T-helper 2 cell treated with Interferon-gamma antibody and Interleukin-4, amounts not matched to agents 100 ng/mL and 5 ng/mL, for 36 hours (primary cell): ENCODE results near the gene PREX1. TPM values are rescaled to one million over a fixed set of nuclear protein-coding genes. Genes with fewer than 3 reads are reported as not detected.

Experiments used
- intact Hi-C: fragments of 100-400 bp; cut with micrococcal nuclease; formaldehyde crosslinking; loops from one replicate; pipeline ENCODE4 v1.15.1; 2023
- total RNA-seq: library from RNA; stranded (reverse); gene quantifications from 2 replicates; pipeline ENCODE4 v1.2.3, GENCODE V29; 2022

The PREX1 gene
- total RNA-seq, 1 donor from 2014 or later = 53.0 TPM

DNA sequence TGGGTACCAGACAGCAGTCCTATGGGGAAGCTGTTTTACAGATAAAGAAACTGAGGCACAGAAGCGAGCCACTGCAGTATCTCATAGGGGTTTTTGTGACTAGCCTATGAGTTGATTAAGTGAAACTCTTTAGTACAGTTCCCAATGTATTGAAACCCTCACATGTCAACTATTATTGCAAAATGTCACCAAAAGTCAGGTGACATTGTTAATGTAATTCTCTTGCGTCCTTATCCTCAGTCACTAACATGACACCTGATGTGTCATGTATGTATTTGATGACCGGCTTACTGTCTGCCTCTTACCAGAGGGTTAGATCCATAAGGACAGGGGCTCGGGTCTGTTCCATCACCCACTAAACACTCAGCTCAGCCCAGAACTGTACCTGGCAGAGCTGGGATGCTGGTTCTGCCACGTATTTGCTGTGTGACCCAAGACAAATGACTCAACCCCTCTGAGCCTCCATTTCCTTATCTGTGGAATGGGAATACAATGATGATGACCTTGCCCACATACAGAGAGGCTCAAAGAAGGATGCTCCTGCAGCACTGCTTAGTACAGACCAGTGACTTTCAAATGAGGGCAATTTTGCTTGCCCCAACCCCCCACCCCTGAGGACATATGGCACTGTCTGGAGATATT, 32.9 kb downstream of the PREX1 start:
- intact Hi-C loops = no loop called here

DNA sequence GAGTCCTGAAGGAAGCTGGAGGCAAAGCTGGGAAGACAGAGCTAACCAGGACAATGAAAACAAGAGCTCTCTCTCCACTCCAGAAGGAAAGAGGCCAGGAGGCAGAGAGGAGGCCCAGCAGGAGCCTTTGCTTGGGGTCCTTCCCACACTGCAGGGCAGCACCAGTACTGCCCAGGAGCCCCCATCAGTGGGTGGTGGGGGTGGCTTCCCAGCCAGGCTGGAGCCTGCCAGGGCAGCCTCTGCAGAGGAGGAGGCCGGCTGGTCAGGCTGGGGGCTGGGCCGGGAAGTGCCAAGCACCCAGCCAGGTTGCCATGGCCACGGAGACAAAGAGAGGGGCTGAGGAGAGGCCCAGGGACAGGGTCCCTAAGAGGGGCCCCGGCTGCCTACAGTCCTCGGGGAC, 33.4 kb downstream of the PREX1 start:
- intact Hi-C loops = no loop called here

DNA sequence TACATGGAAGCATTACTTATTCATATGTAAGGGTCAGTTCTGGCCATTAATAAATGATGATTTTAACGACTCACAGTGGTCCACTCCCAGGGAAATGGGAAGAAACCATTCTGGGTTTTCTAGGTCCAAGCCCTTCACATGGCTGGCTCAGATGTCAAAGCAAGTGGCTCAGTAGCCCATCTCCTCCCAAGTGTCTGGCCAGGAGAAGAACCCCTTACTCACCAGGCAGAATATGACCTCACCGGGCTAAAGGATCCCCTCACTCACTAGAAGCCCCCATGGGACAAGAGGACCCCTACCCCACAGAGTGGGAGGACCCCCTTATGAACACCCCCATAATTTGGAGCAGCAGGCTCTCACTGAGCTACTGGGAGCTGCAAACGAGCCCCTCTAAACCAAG, 34.0 kb downstream of the PREX1 start:
- intact Hi-C loops = no loop called here

DNA sequence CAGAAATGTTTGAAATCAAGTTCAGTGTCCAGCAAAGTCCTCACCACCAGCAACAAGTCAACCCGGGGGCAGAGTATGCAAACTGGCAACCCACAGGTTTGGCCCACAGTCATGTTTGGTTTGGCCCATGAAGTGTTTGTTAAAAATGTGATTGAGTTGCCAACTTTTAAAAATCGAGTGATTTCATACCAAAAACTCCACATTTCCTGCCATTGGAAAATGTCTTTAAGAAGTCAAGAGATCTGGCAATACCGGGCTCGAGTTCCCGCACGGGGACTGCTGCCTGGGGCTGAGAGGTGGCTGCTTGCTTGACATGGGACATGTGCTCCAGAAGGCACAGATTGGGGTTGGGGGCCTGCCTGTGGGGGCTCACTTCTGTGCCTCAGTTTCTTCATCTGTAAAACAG, 36.1 kb downstream of the PREX1 start:
- intact Hi-C loops = no loop called here

DNA sequence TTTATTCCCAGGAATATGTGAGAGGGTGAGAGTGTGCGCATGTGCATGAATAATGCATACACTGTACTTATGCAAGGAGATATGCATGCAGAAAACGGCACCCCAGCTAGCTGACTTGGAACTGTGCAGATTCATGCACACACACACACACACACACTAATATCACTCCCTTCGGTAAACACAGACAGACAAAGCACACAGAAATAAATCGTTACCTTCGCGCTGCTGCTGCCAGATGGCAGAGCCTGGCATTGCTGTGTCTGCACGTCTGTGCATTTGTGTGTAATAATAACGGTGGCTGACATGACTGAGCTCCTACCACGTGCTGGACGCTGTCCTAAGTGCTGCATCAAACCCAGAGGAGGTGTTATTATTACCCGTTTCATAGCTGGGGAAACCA, 36.8 kb downstream of the PREX1 start:
- intact Hi-C loops = no loop called here

DNA sequence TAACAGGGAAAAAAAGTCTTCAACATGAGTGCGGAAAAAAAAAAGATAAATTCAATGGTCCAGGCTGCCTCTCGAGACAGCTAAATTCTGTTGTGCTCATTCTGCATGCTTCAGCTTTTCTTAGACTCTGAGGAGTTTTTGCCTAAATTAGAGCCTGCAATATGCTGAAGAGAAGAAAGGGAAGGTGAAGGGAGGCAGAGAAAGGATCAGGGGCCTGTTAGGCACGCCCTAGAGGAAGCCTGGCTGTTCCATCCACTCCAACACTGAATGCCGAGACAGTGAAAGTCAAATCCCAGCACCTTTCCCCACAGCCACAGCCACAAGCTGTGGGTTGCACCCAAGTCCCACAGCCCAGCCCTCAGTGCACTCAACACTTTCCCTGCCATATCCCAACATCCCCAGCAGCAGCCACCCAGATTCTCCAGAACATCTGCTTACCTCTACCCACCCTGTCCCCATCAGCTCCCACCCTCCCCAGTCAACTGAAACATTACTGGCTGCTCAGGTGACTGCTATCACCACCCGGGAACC, 37.3 kb downstream of the PREX1 start:
- intact Hi-C loops = no loop called here

DNA sequence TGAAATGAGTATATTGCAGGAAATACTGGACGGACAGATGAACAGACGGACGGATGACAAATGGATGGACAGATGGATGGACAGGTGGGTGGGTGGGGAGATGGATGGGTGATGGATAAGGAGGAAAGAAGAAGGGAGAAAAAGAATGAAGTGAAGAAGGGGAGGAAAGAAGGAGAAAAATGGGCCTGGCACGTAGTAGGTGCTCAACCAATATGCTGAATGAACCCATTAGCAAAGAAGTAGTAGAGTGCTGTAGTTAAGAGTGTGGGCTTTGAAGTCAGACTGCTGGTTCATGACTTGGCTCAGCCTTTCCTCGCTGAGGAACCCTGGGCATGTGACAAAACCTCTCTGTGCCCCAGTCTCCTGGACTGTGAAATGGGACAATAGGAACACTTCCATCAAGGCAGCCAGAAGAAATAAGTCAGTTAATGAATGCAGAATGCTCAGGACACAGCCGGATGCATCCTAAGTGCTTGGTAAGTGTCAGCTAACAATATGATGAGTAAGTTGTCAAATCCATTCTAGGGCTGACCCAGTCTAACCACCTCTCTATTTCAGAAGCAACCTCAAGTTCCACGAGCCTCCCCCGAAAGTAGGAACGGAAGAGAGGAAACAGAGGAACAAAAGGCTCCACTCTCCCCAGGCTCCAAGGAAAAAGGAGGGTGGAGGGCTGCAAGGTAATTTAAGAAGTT, 37.9 kb downstream of the PREX1 start:
- intact Hi-C loops = no loop called here

DNA sequence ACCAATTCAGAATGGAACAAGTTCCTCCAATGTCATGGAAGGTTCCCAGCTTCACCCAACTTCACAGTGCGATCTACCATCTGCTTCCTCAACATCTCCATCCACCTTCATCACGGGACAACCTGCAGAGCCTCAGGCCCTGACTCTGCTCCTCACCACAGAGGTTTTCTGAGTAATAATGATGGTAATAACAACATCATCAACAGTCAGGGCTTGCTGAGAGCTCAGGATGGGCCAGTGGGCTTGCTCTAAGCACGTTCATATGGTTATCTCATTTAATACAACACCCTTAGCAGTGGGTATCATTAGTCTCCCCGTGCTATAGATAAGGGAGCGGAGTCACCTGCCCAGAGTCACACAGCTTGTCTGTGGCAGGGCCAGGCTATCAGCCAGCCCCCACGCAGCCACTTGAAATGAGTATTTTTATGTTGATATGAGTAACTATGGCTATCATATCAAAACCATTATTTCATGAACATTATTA, 38.6 kb downstream of the PREX1 start:
- intact Hi-C loops = no loop called here

DNA sequence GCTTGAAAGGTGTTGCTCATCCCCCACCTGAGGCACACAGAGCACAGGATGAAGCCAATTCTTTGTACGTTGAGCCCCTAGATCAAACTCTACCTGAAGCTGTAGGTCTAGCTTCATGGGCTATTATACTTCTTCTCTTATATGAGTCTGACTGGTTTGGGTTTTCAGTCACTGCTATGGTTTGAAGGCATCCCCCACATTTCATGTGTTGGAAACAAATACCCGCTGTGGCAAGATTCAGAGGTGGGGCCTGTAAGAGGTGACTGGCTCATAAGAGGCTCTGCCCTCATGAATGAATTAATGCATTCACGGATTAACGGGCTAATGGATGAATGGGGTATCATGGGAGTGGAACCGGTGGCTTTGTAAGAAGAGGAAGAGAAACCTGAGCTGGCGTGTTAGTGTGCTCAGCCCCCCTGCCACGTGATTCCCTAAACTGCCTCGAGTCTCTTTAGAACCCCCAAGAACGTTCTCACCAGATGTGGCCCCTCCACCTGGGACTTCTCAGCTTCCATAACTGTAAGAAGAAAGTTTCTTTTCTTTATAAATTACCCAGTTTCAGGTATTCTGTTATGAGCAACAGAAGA, 39.2 kb downstream of the PREX1 start:
- intact Hi-C loops = no loop called here

DNA sequence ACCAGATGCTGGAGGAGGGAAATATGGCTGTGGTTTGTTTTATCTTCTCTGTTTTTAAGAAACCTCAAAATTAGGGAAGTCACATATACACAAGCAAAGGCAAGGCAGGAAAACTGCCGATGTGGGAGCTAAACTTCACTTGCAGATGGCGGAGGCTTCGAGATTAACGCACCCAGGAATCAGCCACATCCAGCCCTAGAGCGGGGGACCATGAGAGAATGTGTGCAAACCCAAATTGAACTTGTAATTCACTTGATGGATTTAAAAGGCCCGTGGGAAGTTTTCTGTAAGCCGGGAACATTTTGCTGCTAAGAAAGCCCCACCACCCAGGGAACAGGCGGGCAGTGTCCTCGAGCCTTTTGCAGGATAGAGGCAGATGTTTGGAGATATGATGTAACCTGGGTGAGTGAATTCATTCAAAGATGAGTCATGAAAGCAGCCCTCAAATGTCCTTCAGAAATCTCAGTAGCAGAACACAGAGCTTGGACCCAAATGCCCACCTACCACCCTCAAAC, 39.9 kb downstream of the PREX1 start:
- intact Hi-C loops = no loop called here

DNA sequence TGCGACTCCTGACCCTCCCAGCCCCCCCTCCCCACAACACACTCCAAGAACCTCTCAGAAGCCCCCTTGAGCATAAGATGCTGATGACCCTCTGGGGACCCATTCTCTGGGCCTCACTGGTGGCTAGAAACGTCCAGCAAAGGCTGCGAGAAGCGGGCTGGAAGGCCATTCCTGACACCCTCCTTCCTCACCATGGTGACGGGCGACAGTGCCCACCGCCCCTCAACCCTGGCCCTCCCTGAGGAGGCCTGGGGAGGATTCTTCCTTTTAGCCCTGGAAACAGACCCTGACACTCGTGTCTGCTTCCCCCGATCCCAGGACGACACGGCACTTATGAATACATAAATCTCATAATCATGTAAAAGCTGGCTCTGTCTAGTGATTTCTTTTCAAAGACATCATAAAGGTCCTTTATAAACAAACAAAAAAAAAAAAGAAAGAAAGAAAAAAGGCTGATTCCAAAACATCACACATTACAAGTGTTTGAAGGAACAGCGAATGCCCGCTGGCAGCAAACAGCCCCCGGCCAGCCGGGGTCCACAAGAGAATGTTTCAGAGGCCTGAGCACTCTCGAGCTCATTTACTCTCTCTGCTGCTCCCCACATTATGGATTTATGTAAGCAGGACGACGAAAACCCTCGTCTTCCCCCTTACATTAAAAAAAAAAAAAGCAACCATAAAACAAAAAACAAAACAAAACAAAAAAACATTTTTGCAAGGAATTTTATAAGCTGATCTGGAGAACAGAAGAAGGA, 40.7 kb downstream of the PREX1 start:
- intact Hi-C loops = no loop called here

DNA sequence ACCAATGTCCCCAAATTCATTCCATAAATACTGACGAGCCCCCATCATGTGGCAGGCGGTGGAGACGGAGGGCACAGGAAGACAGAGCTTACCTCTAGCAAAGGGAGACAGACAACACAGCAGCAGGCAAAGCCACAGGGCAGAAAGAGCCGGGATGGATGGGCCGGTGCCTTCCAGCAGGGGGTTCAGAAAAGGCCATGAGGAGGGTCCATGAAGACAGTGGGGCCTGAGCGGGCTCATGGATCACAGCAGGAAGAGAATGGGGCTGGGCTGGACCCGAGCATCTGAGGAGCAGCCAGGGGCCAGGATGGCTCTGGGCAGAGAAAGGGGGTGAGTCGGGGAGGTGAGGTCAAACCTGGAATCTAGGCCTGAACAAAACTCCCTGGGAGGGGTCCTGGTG, 42.0 kb downstream of the PREX1 start:
- intact Hi-C loops = no loop called here

DNA sequence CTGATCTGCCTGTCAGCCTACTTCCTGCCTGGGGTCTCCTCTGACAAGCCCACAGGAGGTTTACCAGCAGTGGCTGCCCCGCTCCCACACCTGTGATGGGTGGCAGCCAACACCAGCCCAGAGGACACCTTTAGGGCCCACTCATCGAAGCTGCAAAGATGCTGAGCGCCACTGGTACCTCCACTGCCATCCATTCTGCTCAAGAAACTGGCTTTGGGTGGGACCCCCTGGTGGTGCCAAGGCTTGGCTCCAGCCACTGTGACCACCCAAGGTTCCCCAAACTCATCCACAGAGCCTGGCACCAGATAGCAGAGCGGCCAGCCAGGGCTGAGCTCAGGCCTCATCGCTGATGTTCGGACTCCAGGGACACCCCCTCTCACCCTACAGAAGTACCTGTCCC, 42.5 kb downstream of the PREX1 start:
- intact Hi-C loops = no loop called here

DNA sequence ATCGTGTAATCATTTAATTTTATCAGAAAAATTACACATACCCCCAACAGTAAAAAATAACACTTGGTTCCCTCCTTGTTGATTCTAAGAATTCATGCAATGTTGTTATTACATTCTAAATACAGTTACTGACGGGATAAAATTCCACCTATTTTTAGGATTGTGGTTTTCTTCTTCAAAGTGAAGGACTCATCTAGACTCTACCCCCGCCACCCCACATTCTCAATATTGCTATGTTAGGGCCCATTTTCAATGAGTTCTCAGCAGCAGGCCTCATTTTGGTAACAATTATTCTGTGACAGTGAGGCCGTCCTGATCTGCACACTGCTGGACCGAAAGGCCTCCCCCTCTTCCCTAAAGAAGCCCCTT, 43.5 kb downstream of the PREX1 start:
- intact Hi-C loops = loop anchor here (5.0 kb wide), 1 partner anchor 47 kb away; no protein-coding TSS in a partner anchor

DNA sequence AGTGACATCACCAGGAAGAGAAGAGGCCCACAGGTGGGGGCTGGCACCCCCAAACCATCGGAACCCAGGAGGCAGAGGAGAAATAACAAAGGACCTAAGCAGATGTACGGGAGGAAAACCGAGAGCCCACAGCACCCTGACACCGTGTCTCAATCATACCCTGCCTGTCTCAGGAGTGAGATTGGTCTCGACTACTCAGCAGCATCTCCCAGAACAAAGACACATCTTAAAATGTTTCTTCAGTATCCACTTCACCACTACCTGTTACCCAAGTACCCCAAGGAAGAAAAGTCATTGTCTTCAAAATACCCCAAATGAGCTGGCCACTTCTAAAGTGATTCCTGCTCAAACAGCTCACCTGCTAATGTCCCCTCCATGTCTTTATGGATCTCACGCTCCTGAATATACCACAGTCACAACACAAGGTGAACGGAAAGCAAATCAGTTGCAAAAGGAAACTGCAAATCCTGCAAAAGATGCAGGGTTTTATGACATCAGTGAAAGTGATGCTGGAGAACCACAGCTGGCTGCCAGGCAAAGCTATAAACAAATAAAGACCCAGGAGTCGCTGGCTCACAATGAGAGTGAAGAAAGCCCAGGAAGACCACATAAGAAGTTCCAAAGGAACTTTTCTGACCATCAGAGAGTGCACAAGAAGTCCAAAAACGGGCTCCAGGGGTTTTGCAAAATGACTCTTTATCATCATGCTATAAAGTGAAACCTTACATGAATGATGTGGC, 44.1 kb downstream of the PREX1 start:
- intact Hi-C loops = loop anchor here (2.0 to 5.0 kb wide), 2 partner anchors 15 to 46 kb away; no protein-coding TSS in a partner anchor

DNA sequence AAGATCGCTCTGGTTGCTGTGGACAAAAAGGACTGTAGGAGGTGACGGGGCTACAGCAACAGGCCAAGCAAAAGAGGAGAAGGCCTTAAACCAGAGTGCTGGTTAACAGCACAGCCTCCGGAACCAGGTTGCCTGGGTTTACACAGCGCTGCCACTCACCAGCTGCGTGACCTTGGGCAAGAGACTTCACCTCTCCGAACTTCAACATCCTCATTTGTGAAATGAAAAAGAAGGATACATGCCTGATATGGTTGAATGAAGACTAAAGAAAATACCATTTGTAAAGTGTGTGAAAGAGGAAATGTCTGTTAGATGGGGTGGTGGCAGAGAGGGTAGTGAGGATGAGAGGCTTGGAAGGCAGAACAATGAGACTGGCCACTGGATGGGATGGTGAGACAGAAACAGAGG, 44.9 kb downstream of the PREX1 start:
- intact Hi-C loops = loop anchor here (2.0 to 5.0 kb wide), 2 partner anchors 14 to 46 kb away; no protein-coding TSS in a partner anchor

DNA sequence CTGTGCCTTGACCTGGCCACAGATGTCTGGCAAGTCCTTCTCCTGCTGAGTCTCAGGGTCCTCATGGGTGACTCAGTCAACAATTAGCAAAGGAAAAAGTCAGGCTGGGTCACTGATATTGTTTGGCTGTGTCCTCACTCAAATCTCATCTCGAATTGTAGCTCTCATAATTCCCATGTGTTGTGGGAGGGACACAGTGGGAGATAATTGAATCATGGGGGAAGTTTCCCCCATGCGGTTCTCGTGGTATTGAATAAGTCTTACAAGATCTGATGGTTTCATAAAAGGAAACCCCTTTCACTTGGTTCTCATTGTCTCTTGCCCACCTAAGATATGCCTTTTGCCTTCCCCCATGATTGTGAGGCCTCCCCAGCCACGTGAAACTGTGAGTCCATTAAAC, 45.7 kb downstream of the PREX1 start:
- intact Hi-C loops = loop anchor here (2.0 to 5.0 kb wide), 2 partner anchors 13 to 45 kb away; no protein-coding TSS in a partner anchor

DNA sequence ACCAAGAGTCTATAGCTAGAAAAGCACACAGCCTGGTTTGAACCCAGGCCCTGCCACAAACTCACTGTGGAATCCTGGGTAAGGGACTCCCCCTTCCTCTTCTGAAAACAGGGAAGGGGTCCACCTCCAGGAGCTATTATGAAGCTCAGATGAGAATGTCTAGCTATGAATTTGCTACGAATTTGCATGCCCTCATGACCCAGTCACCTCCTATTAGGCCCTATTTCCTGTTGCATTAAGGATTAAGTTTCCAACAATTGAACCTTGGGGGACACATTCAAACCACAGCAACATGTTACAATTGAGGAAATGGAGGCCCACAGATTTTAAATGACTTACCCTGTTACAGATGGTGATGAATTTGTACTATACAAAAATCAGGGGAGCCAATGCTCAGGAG, 46.2 kb downstream of the PREX1 start:
- intact Hi-C loops = loop anchor here (2.0 to 5.0 kb wide), 2 partner anchors 13 to 44 kb away; no protein-coding TSS in a partner anchor

DNA sequence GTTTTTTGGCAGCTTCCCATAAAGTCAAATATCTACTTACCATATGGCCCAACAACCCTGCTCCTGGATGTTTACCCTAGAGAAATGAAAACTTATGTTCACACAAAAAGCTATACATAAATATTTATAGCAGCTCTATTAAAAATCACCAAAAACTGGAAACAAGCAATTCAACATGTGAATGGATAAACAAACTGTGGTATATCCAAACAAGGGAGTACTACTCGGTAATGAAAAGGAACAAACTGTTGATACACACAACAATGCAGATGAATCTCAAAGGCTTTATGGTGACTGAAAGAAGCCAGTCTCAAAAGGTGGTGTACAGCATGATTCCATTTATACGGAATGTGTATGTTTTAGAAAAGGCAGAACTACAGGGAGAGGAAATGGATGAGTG, 48.4 kb downstream of the PREX1 start:
- intact Hi-C loops = no loop called here

DNA sequence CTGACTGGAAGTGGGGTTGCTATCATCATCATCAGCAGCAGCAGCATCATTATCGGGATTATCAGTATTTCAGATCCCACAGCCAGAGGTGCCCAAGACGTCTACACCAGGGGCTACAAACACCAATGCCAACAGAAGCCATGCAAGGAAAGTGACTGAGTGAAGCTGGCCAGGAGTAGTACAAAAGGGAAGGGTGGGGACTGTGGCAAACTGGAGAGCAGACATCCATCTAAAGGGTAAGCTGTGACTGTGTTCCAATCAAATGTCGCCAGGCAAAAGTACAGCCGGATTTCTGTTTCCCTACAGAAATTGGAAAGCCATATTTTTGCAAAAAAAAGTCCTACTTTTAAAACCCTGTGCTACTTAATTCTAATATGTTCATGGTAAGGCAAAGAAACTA, 50.0 kb downstream of the PREX1 start:
- intact Hi-C loops = no loop called here

DNA sequence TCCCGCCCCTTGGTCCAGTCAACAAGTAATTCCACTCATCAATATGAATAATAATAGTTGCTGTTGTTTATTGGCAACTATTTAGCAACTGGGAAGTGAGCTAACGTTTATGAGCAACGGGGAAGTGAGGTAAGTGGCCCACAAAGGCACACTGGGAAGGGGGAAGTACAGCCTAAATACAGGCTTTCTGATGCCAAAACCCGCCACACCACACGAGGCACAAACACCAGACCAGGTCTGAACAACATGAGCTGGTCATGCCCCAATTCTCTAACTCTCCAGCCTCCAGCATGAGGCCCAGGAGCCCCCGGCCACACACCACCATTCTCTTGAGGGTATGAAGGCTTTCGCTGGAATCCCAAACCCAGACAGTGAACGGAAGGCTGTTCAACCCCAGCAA, 50.8 kb downstream of the PREX1 start:
- intact Hi-C loops = no loop called here
